ENCODE data around the gene RAPGEF3.

RAPGEF3 gene

DNA sequence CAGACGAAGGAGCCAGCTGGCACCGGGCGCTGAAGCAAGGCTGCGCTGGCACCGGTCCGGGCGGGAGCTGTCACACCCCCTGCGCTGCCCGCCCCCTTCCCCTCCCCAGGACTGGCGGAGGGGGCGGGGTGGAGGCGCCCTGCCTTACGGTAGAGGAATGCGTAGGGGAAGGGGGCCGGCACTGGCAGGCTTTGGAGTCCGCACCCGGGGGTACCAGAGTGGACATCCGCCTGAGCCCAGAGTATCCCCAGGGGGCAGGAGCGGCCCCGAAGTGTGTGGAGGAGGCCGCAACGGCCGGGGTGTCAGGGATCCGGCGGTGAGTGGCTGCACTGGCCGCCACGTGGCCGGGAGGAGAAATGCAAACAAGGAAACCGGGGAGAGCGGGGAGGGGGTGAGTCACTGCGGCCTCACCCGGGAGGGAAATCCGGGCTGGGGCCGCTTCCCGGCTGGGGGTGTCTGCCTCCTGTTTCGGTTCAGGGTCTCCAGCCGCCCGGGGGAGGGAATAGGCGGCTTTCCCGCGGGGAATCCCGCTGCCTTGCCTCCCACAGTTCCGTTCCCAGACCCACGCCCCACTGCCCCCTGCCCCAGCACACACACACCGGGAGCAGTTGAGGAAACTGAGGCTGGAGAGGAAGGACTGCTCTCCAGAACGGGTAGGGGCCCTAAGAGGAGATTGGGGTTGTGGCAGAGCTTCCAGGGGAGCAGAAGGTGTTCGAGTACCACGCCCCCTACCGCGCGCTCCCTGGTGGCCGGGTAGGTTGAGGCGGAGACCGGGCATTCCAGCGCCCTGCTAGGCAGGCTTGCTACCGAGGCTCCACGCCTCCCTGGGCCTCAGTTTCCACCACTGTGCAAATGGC lies at the start of gene RAPGEF3:
Gene RAPGEF3, minus strand, starts transcription at position 47 of the 857 bp plus-strand sequence. CDS start 324 bp downstream, outside the sequence.
- peak; percentile 91 for DNase-seq (ENCODE audit: low spot score)

DNA sequence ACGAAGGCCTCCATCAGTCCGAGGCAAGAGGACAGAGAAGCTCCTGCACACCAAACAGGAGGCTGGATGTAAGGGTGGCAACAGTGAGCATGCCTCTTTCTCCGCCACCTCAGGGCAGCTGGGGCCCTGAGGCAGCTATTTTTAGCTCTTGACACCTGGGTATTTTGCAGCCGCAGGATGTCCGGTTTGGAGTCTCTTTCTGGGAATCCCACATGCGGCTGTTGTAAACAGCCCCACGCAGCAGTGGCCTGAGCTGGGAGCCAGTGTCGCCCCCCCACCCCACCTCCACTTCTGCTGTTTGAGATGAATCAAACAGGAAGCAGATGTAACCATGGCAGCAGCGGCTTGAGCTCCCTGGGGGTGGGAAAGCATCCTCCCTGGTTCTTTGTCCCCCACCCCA lies 49.4 kb upstream of the RAPGEF3 start:
- DNase-seq (ENCODE audit: low spot score), result no peak

- no peak for DNase-seq (ENCODE audit: low spot score)
Measured at GRCh38 chr12:47807338-47807737, 48.7 kb upstream of the RAPGEF3 start.

DNA sequence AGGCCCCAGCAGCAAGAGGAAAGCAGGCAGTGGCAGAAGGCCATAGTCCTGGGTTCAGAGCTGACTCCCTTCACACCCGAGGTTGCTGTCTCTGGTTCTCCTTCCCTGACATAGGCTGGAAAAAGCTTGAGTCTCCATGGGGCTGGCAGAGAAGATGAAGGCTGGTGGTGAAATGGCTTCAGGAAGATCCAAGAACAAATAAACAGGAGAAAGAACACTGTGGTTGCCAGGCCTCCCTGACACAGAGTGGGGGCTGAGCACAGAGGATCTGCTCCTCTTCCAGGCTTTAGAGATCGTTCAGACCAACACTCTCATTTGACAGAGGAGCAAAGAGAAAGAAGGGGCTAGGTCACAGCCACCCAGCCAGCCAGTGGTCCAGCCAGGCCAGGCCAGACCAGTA lies 46.7 kb upstream of the RAPGEF3 start:
- no peak for DNase-seq (ENCODE audit: low spot score)

GRCh38 chr12:47804171-47804570 lies 45.5 kb upstream of the RAPGEF3 start:
- no peak for DNase-seq (ENCODE audit: low spot score)

GRCh38 chr12:47803191-47803875 lies 44.7 kb upstream of the RAPGEF3 start:
- DNase-seq (ENCODE audit: low spot score), result no peak

GRCh38 chr12:47802312-47802711 lies 43.6 kb upstream of the RAPGEF3 start:
- DNase-seq (ENCODE audit: low spot score), result no peak

GRCh38 chr12:47801904-47802246 lies 43.2 kb upstream of the RAPGEF3 start:
- DNase-seq (ENCODE audit: low spot score), result no peak

DNA sequence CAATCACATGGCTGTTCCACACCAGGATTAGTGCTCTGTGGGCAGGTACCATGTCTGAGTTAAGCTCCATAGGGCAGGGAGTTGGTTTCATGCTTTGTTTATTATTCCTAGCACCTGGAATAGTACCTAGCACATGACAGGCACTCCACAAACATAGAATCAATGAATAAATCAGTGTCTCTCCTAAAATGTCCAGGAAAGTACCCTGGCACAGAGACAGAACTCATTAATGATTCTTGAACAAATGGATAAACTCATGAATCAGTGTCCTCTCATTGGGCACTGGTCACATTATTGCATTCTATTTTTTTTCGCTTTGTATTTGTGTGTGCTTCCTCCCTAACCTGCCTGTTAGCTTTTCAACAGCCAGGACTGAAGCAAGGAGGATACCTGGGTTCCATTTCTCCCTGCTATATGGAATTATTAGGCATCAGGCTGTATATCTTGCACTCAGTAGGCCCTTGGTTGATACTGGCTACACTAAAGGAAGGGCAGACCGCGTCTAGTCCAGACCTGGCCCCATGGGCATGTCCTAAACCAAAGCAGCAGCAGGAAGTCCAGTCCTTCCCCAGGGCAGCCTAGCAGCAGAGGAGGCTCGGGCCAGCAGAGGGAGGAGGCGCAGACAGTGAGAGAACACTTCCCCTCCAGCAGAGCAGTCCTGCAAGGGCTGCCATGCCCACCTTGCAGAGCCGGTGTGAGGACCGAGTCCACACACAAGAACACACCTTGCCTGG lies 42.7 kb upstream of the RAPGEF3 start:
- DNase-seq (ENCODE audit: low spot score), result no peak

DNA sequence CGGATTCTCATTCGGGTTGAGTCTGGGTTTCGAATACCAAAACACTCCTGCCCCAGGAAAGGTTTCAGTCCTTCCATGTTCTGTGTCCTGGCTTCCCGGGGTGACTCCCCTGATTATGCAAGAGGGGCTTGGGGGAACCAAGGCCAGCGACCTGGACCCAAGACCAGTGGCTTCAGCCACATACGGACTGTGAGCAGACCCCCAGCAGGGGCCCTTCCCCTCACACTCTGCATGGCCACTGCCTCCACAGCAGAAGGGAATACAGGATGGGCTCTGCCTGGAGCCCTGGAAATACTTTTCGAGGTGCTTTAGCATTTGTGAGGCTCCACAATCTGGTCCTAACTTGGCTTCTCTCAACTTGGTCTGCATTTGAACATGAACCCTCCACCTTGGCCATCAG lies 41.9 kb upstream of the RAPGEF3 start:
- no peak for DNase-seq (ENCODE audit: low spot score)

DNA sequence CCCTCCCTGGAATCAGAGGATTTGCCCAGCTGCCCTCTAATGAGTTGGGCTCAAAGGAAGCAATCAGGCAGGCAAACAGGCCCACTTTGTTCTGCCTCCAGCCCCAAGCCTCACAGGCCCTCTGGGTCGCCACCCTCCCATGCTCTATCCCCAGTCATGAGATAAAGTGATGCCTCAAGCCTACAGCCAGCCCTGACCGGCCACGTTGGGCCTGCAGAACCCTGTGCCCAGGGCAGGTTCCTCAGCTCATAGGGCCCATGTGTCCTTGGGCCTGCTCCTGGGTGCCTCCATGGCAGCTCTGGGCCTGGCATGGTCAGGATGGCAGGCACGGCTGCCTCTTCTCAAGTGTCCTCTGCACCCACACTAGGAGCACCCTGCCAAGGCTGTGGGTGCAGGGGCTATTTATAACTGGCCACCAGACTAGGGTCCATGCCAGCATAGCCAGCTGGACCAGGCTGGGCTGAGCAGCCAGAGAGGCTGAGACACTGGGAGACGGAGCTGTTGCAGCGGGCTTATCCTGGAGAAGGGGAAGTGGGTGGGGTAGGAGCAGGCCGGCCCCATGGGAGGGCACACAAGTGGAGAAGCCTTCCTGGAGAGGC lies 40.8 kb upstream of the RAPGEF3 start:
- no peak for DNase-seq (ENCODE audit: low spot score)

- no peak for DNase-seq (ENCODE audit: low spot score)
Measured at GRCh38 chr12:47798382-47798948, 39.8 kb upstream of the RAPGEF3 start.

- DNase-seq (ENCODE audit: low spot score), result no peak
Measured at GRCh38 chr12:47797441-47797840, 38.8 kb upstream of the RAPGEF3 start.

DNA sequence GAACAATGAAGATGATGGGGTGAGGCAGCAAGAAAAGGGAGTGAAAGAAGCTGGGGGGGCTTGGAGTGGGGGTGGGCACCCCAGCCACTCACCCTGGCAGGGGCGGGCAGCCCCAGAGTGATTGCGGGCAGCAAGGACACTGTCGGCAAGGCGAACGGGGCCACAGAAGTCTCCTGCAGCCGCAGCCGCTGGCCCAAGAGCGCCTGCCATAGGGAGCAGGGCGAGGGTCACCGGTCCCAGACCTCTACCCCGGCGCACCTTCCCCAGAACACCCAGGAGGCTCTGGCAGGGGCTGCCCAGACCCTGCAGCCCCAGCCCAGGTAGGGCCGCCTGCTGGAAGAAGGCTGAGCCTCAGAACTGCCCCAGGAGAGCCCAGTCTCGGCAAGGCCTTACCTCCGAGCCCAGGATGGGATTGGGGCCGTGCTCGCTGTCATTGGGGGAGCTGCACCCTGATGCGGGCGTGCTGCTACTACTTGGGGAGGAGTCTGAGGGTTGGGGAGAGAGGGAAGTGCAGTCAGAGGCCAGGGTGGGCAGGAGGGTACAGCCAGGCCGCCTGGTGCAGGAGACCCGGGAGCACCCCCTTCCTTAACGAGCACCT lies 37.2 kb upstream of the RAPGEF3 start:
- DNase-seq (ENCODE audit: low spot score), result no peak

GRCh38 chr12:47795121-47795813 lies 36.6 kb upstream of the RAPGEF3 start:
- no peak for DNase-seq (ENCODE audit: low spot score)

DNA sequence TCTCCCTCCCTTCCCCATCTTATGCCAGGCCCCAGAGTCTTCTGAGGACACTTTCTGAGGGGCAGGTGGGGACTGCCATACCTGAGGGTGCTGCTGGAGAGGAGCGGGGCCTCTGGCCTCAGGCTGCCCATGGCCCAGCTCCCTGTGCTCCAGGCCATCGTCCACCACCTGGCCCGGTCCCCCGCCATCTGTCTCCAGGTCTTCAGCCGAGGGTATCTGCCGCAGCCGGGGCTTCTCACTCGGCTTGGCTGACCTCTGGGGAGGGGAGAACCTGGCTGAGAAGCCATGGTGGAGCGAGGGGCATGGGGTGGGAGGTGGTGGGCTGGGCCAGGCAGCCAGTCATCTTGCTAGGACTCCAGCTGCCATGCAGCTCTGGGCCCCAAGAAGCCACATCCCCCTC lies 36.0 kb upstream of the RAPGEF3 start:
- no peak for DNase-seq (ENCODE audit: low spot score)

GRCh38 chr12:47793015-47793681 lies 34.5 kb upstream of the RAPGEF3 start:
- DNase-seq (ENCODE audit: low spot score), result no peak

GRCh38 chr12:47791874-47792273 lies 33.2 kb upstream of the RAPGEF3 start:
- no peak for DNase-seq (ENCODE audit: low spot score)

DNA sequence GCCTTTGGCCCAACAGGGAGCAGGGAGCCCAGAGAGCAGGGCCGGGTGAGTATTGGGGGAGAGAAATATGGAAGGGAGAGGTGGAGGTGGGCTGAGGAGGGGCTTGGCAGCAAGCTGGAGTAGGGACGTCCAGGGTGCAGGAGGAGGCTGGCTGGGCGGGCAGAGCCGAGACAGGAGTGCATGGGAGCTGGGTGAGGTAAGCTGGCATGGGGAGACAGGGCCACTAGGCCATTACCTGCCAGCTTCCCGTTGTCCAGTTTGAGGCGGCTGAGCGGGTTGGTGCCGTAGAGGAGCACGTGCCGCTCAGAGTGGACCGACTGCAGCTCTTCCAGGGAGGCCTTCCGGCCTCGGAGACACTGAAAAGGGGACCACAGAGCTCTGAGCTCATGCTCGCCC lies 32.7 kb upstream of the RAPGEF3 start:
- DNase-seq (ENCODE audit: low spot score), result no peak

- no peak for DNase-seq (ENCODE audit: low spot score)
Measured at GRCh38 chr12:47790676-47791350, 32.1 kb upstream of the RAPGEF3 start.

Measured in LoVo (cell line).